HepG2 (cell line): ENCODE data around the gene OR2C1. TPM values are rescaled to one million over a fixed set of nuclear protein-coding genes. Genes with fewer than 3 reads are reported as not detected.

ENCODE experiments used
- AGO2 ChIP-seq: fragments of 200-400 bp; formaldehyde crosslinking; optimal IDR thresholded peaks from 2 replicates; pipeline ENCODE3; 2017; ENCODE audit warnings: mild to moderate bottlenecking, low read depth, low read length, moderate library complexity
- ARID4A ChIP-seq: sonication (generic); formaldehyde crosslinking; IDR thresholded peaks from 2 replicates; pipeline ENCODE4 v1.5.0; 2020; ENCODE audit warnings: mild to moderate bottlenecking, missing genetic modification reagents, borderline replicate concordance
- ARNTL ChIP-seq: sonication (generic); formaldehyde crosslinking; IDR thresholded peaks from 2 replicates; pipeline ENCODE4 v1.4.0; 2020; ENCODE audit warnings: mild to moderate bottlenecking, missing genetic modification reagents
- CBFB ChIP-seq: sonication (generic); formaldehyde crosslinking; IDR thresholded peaks from 2 replicates; pipeline ENCODE4 v1.4.0; 2020; ENCODE audit warnings: missing genetic modification reagents
- DRAP1 ChIP-seq: IDR thresholded peaks from 2 replicates; pipeline ENCODE4 v1.6.1; 2016; ENCODE audit warnings: missing genetic modification reagents, missing compliant biosample characterization
- ISX ChIP-seq: sonication (generic); formaldehyde crosslinking; conservative IDR thresholded peaks from 2 replicates; pipeline ENCODE4 v1.5.0; 2020; ENCODE audit warnings: missing genetic modification reagents
- PCBP1 ChIP-seq: fragments of 200-400 bp; formaldehyde crosslinking; IDR thresholded peaks from 2 replicates; pipeline ENCODE4 v1.6.1; 2017; ENCODE audit warnings: mild to moderate bottlenecking, low read depth, low read length, borderline replicate concordance
- TP53 ChIP-seq: sonication (generic); formaldehyde crosslinking; conservative IDR thresholded peaks from 2 replicates; pipeline ENCODE4 v1.4.0; 2020; ENCODE audit warnings: missing genetic modification reagents
- WIZ ChIP-seq: sonication (generic); formaldehyde crosslinking; IDR thresholded peaks from 2 replicates; pipeline ENCODE4 v1.5.1; 2020; ENCODE audit warnings: mild to moderate bottlenecking, missing genetic modification reagents
- ZNF121 ChIP-seq: sonication (generic); formaldehyde crosslinking; IDR thresholded peaks from 2 replicates; pipeline ENCODE4 v1.5.0; 2020; ENCODE audit warnings: mild to moderate bottlenecking, missing genetic modification reagents
- ZNF20 ChIP-seq: sonication (generic); formaldehyde crosslinking; IDR thresholded peaks from 2 replicates; pipeline ENCODE4 v1.4.0; 2020; ENCODE audit warnings: mild to moderate bottlenecking, moderate library complexity, missing genetic modification reagents
- ZNF33A ChIP-seq: sonication (generic); formaldehyde crosslinking; IDR thresholded peaks from 2 replicates; pipeline ENCODE4 v1.5.1; 2020; ENCODE audit warnings: missing genetic modification reagents, mild to moderate bottlenecking, moderate library complexity, borderline replicate concordance
- ZNF354B ChIP-seq: sonication (generic); formaldehyde crosslinking; IDR thresholded peaks from 2 replicates; pipeline ENCODE4 v1.8.0; 2022; ENCODE audit warnings: mild to moderate bottlenecking, missing genetic modification reagents
- ZNF441 ChIP-seq: sonication (generic); formaldehyde crosslinking; IDR thresholded peaks from 2 replicates; pipeline ENCODE4 v1.7.0; 2021; ENCODE audit warnings: missing genetic modification reagents, borderline replicate concordance
- ZNF619 ChIP-seq: sonication (generic); formaldehyde crosslinking; IDR thresholded peaks from 2 replicates; pipeline ENCODE4 v1.4.0; 2020; ENCODE audit warnings: mild to moderate bottlenecking, missing genetic modification reagents
- ZNF629 ChIP-seq: sonication (generic); formaldehyde crosslinking; conservative IDR thresholded peaks from 2 replicates; pipeline ENCODE4 v1.5.0; 2020; ENCODE audit warnings: missing genetic modification reagents
- ZNF639 ChIP-seq: conservative IDR thresholded peaks from 2 replicates; pipeline ENCODE4 v1.6.1; 2018; ENCODE audit warnings: missing genetic modification reagents
- polyA plus RNA-seq, 8 experiments: library from polyadenylated mRNA; depleted of rRNA in 3 of 8; stranded (reverse) in 7 of 8; unstranded in 1 of 8; fragments of >200 nt; fragmentation: Illumina TruSeq in 4 of 8; extraction: Trizol in 4 of 8; gene quantifications; 2 replicates each; pipeline versions ENCODE4 v1.2.1 to v1.2.3, GENCODE V29; 2011 to 2016; ENCODE audit warnings: low read depth in 4 of 8, missing spikeins in 1 of 8, mixed read lengths in 1 of 8; ENCODE audit not compliant: insufficient read depth in 1 of 8
- total RNA-seq, 5 experiments: library from RNA; depleted of rRNA; stranded (reverse); fragments of >200 nt; fragmentation: Illumina TruSeq; extraction: Trizol; gene quantifications; 2 replicates each; pipeline ENCODE4 v1.2.3, GENCODE V29; 2016; ENCODE audit warnings: low read depth in 1 of 5
- TF ChIP-seq, protein P1 (sequence below): sonication (generic); formaldehyde crosslinking; conservative IDR thresholded peaks from 2 replicates; pipeline ENCODE4 v1.8.1; 2023; ENCODE audit warnings: missing genetic modification reagents
- TF ChIP-seq, protein P2 (sequence below): sonication (generic); formaldehyde crosslinking; IDR thresholded peaks from 2 replicates; pipeline ENCODE4 v1.5.0; 2020; ENCODE audit warnings: missing genetic modification reagents

Gene OR2C1
- total and polyA plus RNA-seq, 2 of the 13 experiments (the other 11 are each of a cell fraction or from before 2014, with no cell fraction given) = not detected

DNA sequence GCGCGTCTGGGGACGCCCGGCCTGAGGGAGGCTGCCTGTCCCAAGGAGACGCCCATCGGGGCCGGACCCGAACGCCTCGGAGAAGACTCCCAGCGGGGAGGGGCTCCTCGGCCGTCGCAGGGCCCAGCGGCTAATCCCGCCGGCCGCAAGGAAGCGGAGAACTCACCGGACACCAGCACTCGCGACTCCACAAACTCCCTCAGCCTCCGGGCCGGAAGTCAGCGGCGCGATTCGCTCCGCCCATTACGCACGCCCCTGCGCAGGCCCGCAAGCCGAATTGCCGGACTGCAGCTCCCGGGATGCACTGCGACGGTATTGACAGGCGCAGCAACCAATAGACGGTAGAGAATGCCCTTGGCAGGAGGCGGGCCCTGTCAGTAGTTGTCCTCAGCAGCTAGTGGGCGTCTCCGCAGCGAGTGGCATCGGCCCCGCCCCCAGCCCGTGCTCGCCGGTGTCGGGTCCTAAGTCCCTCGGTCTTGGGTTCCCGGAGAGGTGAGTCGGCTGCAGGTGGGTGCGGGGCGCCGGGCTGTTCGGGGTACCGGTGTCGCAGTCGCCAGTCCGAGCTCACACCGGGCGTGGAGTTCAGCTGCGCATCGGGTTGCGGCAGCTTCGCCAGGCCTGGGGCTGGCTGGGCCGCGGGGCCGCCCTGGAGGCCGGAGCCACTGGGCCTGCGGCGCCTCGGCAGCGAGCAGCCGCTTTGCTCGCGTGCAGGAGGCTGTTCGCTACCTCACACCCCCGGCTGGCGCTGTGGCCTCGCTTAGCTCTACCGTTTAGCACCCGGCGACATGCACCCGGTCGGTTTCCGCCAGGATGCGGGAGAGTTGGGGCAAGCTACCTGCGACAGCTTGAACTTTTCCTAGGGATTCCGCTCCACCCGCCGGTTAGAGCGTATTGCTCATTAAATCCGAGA lies 45.3 kb downstream of the OR2C1 start, which contains the start of the genes ZNF174 and ZSCAN32 (continued):
- TF ChIP-seq ZNF639 (CRISPR knock-in tag) (peak; percentile 94), CBFB (0 out of 2 replicates have a peak, but pooled peaks have one; percentile 72), ISX (CRISPR knock-in tag) (no peak; the same call in 1 of the 2 replicates), AGO2 (peak; percentile 65), PCBP1 (peak; percentile 89; the same call in 1 of the 2 replicates), DRAP1 (CRISPR knock-in tag) (peak; percentile 93), ARID4A (peak; percentile 97), ZNF33A (CRISPR knock-in tag) (no peak), ZNF354B (no peak), WIZ (CRISPR knock-in tag) (no peak), TP53 (CRISPR knock-in tag) (no peak), ZNF619 (CRISPR knock-in tag) (peak; percentile 74), ZNF441 (peak; percentile 67; the same call in 1 of the 2 replicates), ZNF20 (CRISPR knock-in tag) (no peak), ARNTL (CRISPR knock-in tag) (0 out of 2 replicates have a peak, but pooled peaks have one; percentile 34), ZNF629 (CRISPR knock-in tag) (no peak; the same call in 1 of the 2 replicates), ZNF121 (CRISPR knock-in tag) (0 out of 2 replicates have a peak, but pooled peaks have one; percentile 36)
- TF ChIP-seq, protein P1, sequence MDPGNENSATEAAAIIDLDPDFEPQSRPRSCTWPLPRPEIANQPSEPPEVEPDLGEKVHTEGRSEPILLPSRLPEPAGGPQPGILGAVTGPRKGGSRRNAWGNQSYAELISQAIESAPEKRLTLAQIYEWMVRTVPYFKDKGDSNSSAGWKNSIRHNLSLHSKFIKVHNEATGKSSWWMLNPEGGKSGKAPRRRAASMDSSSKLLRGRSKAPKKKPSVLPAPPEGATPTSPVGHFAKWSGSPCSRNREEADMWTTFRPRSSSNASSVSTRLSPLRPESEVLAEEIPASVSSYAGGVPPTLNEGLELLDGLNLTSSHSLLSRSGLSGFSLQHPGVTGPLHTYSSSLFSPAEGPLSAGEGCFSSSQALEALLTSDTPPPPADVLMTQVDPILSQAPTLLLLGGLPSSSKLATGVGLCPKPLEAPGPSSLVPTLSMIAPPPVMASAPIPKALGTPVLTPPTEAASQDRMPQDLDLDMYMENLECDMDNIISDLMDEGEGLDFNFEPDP (CRISPR knock-in tag) = no peak
- TF ChIP-seq, protein P2, sequence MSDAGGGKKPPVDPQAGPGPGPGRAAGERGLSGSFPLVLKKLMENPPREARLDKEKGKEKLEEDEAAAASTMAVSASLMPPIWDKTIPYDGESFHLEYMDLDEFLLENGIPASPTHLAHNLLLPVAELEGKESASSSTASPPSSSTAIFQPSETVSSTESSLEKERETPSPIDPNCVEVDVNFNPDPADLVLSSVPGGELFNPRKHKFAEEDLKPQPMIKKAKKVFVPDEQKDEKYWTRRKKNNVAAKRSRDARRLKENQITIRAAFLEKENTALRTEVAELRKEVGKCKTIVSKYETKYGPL (CRISPR knock-in tag) = no peak
